ENCODE data around the gene RANBP3. TPM values are rescaled to one million over a fixed set of nuclear protein-coding genes. Genes with fewer than 3 reads are reported as not detected.

RANBP3 gene
- total and polyA plus RNA-seq, 2 experiments from 2014 or later: 41.8 to 50.0 TPM

GRCh38 chr19:6020166-6020882, 42.4 kb upstream of the RANBP3 start:
- no peaks in the 10 kb centered on the region for H3K79me2 ChIP-seq (ENCODE audit: insufficient read depth)
- peaks cover 13% of the 10 kb centered on the region for H3K4me1 ChIP-seq (ENCODE audit: insufficient read depth)
- H3K4me2 ChIP-seq (ENCODE audit: unreplicated experiment): no peak overlapping the region
- no peaks in the 10 kb centered on the region for H3K27me3 ChIP-seq (replicated peaks; ENCODE audit: insufficient read depth)
- H3K36me3 ChIP-seq (ENCODE audit: low read depth): no peaks in the 10 kb centered on the region
- H3K27ac ChIP-seq: no peak overlapping the region
- H3K4me3 ChIP-seq: no peak overlapping the region
- in situ Hi-C loops (cut with MboI): no loop called here
- H3K9me2 ChIP-seq (ENCODE audit: insufficient read depth): no peaks in the 10 kb centered on the region
- DNase-seq: no peak
- no peaks in the 10 kb centered on the region for H3K9me3 ChIP-seq (ENCODE audit: low read depth)
- WGBS, 2 experiments (ENCODE audit: low coverage in 1 of 2, low lambda C conversion rate in 2 of 2, missing lambda C conversion rate in 2 of 2): 88 to 95% methylated on average over 20 of the region's 20 CpGs
- H3F3A ChIP-seq (ENCODE audit: insufficient read depth): peaks cover 6% of the 10 kb centered on the region; the same call in 1 of the 2 replicates
- no peak overlapping the region for H3K9ac ChIP-seq
- no peak for TF ChIP-seq EZH2phosphoT487 (IDR thresholded peaks at IDR 0.05; ENCODE audit: insufficient read depth, low read depth)
- TF ChIP-seq EZH2 (IDR thresholded peaks at IDR 0.05; ENCODE audit: insufficient read depth, poor library complexity, severe bottlenecking): no peak
- H2AFZ ChIP-seq: no peak overlapping the region
- H4K20me1 ChIP-seq (ENCODE audit: insufficient read depth): no peaks in the 10 kb centered on the region

DNA sequence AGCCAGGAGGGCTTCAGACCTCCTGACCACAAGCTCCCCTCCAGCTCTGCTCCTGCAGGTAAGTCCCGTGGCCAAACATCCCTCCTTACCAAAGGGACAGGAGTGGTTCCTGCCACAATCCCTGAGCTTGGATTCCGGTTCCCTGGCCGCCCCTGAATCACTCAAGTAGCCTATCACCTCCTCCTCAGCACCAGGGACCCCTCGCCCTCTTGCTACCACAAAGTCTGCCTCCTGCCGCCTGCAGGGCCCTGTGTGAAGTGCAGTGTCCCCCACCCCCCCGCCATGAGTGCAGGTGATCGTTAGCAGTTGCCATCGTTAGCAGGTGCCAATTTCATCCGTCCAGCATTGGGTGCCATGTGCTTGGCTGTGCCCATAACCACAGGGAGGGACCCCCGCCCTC, 40.8 kb upstream of the RANBP3 start:
- TF ChIP-seq EZH2phosphoT487 (IDR thresholded peaks at IDR 0.05; ENCODE audit: insufficient read depth, low read depth): no peak
- TF ChIP-seq EZH2 (IDR thresholded peaks at IDR 0.05; ENCODE audit: insufficient read depth, poor library complexity, severe bottlenecking): no peak
- WGBS, 2 experiments (ENCODE audit: low coverage in 1 of 2, low lambda C conversion rate in 2 of 2, missing lambda C conversion rate in 2 of 2): 96 to 98% methylated on average over 10 of the region's 10 CpGs
- in situ Hi-C loops (cut with MboI): no loop called here

DNA sequence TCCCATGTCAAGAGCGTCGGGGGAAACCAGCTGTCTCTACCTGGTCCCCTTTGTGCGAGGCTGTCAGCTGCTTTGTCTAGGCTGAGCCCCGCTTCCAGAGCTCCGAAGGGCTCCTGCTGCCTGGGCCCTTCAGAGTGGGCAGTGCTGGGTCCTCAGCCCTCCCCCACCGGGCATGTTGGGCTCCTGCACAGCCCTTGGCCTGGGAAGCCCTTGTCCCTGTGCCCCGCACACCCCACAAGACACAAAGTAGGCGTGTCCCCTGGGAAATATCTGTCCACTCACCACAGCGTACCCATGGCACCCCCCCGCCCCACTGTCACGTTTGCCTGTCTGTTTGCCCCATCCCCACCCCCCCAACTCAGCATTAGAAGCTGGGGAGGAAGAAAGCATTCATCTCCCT, 39.6 kb upstream of the RANBP3 start:
- Histone ChIP-seq H3K9ac (no peak overlapping the region), H3K4me2 (ENCODE audit: unreplicated experiment) (no peak overlapping the region), H3K4me3 (no peak overlapping the region), H2AFZ (no peak overlapping the region), H4K20me1 (ENCODE audit: insufficient read depth) (no peaks in the 10 kb centered on the region), H3K79me2 (ENCODE audit: insufficient read depth) (no peaks in the 10 kb centered on the region), H3K9me2 (ENCODE audit: insufficient read depth) (no peaks in the 10 kb centered on the region), H3K27me3 (replicated peaks; ENCODE audit: insufficient read depth) (no peaks in the 10 kb centered on the region), H3K4me1 (ENCODE audit: insufficient read depth) (peaks cover under 1% of the 10 kb centered on the region), H3K27ac (no peak overlapping the region), H3F3A (ENCODE audit: insufficient read depth) (0 out of 2 replicates have a peak, but pooled peaks cover under 1% of the 10 kb centered on the region), H3K9me3 (ENCODE audit: low read depth) (no peaks in the 10 kb centered on the region), H3K36me3 (ENCODE audit: low read depth) (no peaks in the 10 kb centered on the region)
- in situ Hi-C loops (cut with MboI): no loop called here
- 86 to 89% methylated on average over 9 to 11 of the region's 11 CpGs for WGBS, 2 experiments (ENCODE audit: low coverage in 1 of 2, low lambda C conversion rate in 2 of 2, missing lambda C conversion rate in 2 of 2)
- DNase-seq: no peak
- TF ChIP-seq EZH2 (IDR thresholded peaks at IDR 0.05; ENCODE audit: insufficient read depth, poor library complexity, severe bottlenecking) (no peak), EZH2phosphoT487 (IDR thresholded peaks at IDR 0.05; ENCODE audit: insufficient read depth, low read depth) (no peak)

More for the DNA sequence above, 40.8 kb upstream of the RANBP3 start:
- H3K79me2 ChIP-seq (ENCODE audit: insufficient read depth): no peaks in the 10 kb centered on the region
- H3K4me1 ChIP-seq (ENCODE audit: insufficient read depth): peaks cover 13% of the 10 kb centered on the region
- no peak overlapping the region for H2AFZ ChIP-seq
- no peak for DNase-seq
- no peaks in the 10 kb centered on the region for H3K9me2 ChIP-seq (ENCODE audit: insufficient read depth)
- peaks cover 6% of the 10 kb centered on the region; the same call in 1 of the 2 replicates for H3F3A ChIP-seq (ENCODE audit: insufficient read depth)
- H3K9me3 ChIP-seq (ENCODE audit: low read depth): no peaks in the 10 kb centered on the region
- H4K20me1 ChIP-seq (ENCODE audit: insufficient read depth): no peaks in the 10 kb centered on the region
- H3K9ac ChIP-seq: no peak overlapping the region
- H3K27ac ChIP-seq: no peak overlapping the region
- no peak overlapping the region for H3K4me2 ChIP-seq (ENCODE audit: unreplicated experiment)
- H3K4me3 ChIP-seq: no peak overlapping the region
- H3K36me3 ChIP-seq (ENCODE audit: low read depth): no peaks in the 10 kb centered on the region
- no peaks in the 10 kb centered on the region for H3K27me3 ChIP-seq (replicated peaks; ENCODE audit: insufficient read depth)

- Histone ChIP-seq H3K9ac (no peak overlapping the region), H3K4me1 (ENCODE audit: insufficient read depth) (no peaks in the 10 kb centered on the region), H3F3A (ENCODE audit: insufficient read depth) (no peaks in the 10 kb centered on the region), H3K79me2 (ENCODE audit: insufficient read depth) (no peaks in the 10 kb centered on the region), H3K4me3 (no peak overlapping the region), H2AFZ (no peak overlapping the region), H3K4me2 (ENCODE audit: unreplicated experiment) (no peak overlapping the region), H3K9me3 (ENCODE audit: low read depth) (no peaks in the 10 kb centered on the region), H3K27ac (no peak overlapping the region), H3K36me3 (ENCODE audit: low read depth) (no peaks in the 10 kb centered on the region), H4K20me1 (ENCODE audit: insufficient read depth) (no peaks in the 10 kb centered on the region), H3K27me3 (replicated peaks; ENCODE audit: insufficient read depth) (no peaks in the 10 kb centered on the region), H3K9me2 (ENCODE audit: insufficient read depth) (no peaks in the 10 kb centered on the region)
- WGBS, 2 experiments (ENCODE audit: low coverage in 1 of 2, low lambda C conversion rate in 2 of 2, missing lambda C conversion rate in 2 of 2): 98 to 99% methylated on average over 26 of the region's 26 CpGs
- DNase-seq: no peak
- TF ChIP-seq EZH2phosphoT487 (IDR thresholded peaks at IDR 0.05; ENCODE audit: insufficient read depth, low read depth): no peak
- TF ChIP-seq EZH2 (IDR thresholded peaks at IDR 0.05; ENCODE audit: insufficient read depth, poor library complexity, severe bottlenecking): no peak
- in situ Hi-C loops (cut with MboI): no loop called here
These were observed 38.1 kb upstream of the RANBP3 start for GRCh38 chr19:6015841-6016545.
